Measurements from ENCODE around the gene RAI1. TPM values are rescaled to one million over a fixed set of nuclear protein-coding genes. Genes with fewer than 3 reads are reported as not detected.

Gene RAI1
- polyA plus RNA-seq, 2 of the 4 experiments (the other 2 are of a cell fraction): 3.5 to 23.8 TPM

GRCh38 chr17:17696882-17697633 is 15.8 kb downstream of the RAI1 start:
- CTCF ChIA-PET: interaction anchor here (1.1 to 11.1 kb wide), 4 partner anchors 10 to 32 kb away, joined by 3 to 112 read pairs (median 5); partner anchors contain the start of gene RAI1
- POLR2A ChIA-PET: no interaction called here
- 81% methylated on average over 13 of the region's 13 CpGs for WGBS (ENCODE audit: missing lambda C conversion rate)
- Histone ChIP-seq H3K4me3 (no peak overlapping the region), H3K4me1 (peaks cover 72% of the 10 kb centered on the region), H3K4me2 (no peak overlapping the region), H3K9me3 (no peaks in the 10 kb centered on the region), H3K27ac (peak overlapping the region in 1 of 2 experiments; percentile 70; a peak in 3 of 6 replicates)
- FAIRE-seq: no peak
- TF ChIP-seq NFE2L2 (conservative IDR thresholded peaks at IDR 0.05; ENCODE audit: low read length): no peak
- TF ChIP-seq CTCF (IDR thresholded peaks at IDR 0.05): no peak
- TF ChIP-seq ZFP36 (IDR thresholded peaks at IDR 0.05; ENCODE audit: borderline replicate concordance, partially characterized antibody): no peak
- no peak for TF ChIP-seq HMGXB4 (CRISPR knock-in tag; IDR thresholded peaks at IDR 0.05; ENCODE audit: borderline replicate concordance)
- no peak for TF ChIP-seq FOSL2 (IDR thresholded peaks at IDR 0.05)
- no peak for TF ChIP-seq FOSL2 (CRISPR knock-in tag; IDR thresholded peaks at IDR 0.05)
- no peak for TF ChIP-seq BCL3 (IDR thresholded peaks at IDR 0.05)
- TF ChIP-seq RAD21 (conservative IDR thresholded peaks at IDR 0.05 in 1 of 2, IDR thresholded peaks at IDR 0.05 in 1 of 2): no peak
- no peak for TF ChIP-seq NPAS2 (CRISPR knock-in tag; IDR thresholded peaks at IDR 0.05; ENCODE audit: borderline replicate concordance)
- TF ChIP-seq FOXS1 (CRISPR knock-in tag; IDR thresholded peaks at IDR 0.05): no peak
- no peak for TF ChIP-seq EHF (CRISPR knock-in tag; IDR thresholded peaks at IDR 0.05)
- no peak for TF ChIP-seq CEBPB (IDR thresholded peaks at IDR 0.05)
- no peak for TF ChIP-seq GATA3 (IDR thresholded peaks at IDR 0.05; ENCODE audit: borderline replicate concordance)
- no peak for TF ChIP-seq PBX3 (IDR thresholded peaks at IDR 0.05)
- TF ChIP-seq JUN (IDR thresholded peaks at IDR 0.05): no peak
- TF ChIP-seq CHD4 (IDR thresholded peaks at IDR 0.05; ENCODE audit: borderline replicate concordance): no peak
- no peak for TF ChIP-seq HOXB5 (CRISPR knock-in tag; IDR thresholded peaks at IDR 0.05)
- TF ChIP-seq REST (IDR thresholded peaks at IDR 0.05): no peak
- no peak for ATAC-seq
- no peak for DNase-seq (ENCODE audit: low read depth in 1 of 2, low spot score in 1 of 2)

Measured in A549 (cell line).